DMS53 treated with DMSO at 0.1 percent for 48 hours (cell line): ENCODE data around the gene SCGB3A1.

ENCODE experiments used
- DNase-seq: peaks from one replicate; lab custom pipeline; 2025; ENCODE audit not compliant: unreplicated experiment; lab: John Stamatoyannopoulos, UW

The SCGB3A1 gene

GRCh38 chr5:180606215-180606785 lies 15.0 kb upstream of the SCGB3A1 start:
- no peak for DNase-seq

GRCh38 chr5:180605554-180606214 lies 14.4 kb upstream of the SCGB3A1 start:
- no peak for DNase-seq

DNA sequence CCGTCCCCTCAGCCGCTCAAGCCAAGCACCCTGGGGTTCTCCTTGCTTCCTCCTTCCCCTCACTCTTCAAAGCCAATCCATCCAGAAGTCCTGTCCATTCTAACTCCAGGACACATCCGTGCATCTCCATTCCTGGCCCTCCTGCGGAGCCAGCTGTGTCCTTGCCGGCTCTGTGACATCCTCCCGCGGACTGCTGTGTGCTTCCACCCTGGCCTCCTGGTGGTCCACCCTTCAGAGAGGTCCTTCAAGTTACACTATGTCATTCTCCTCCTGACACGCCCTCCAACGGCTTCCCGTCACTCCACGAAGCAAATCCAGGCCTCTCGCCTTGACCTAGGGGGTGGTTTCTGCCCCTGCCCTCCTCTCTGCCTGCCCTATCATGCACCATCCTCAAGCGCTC lies 13.0 kb upstream of the SCGB3A1 start:
- DNase-seq = no peak

- no peak for DNase-seq
Observed at GRCh38 chr5:180603076-180603594, 11.8 kb upstream of the SCGB3A1 start.

DNA sequence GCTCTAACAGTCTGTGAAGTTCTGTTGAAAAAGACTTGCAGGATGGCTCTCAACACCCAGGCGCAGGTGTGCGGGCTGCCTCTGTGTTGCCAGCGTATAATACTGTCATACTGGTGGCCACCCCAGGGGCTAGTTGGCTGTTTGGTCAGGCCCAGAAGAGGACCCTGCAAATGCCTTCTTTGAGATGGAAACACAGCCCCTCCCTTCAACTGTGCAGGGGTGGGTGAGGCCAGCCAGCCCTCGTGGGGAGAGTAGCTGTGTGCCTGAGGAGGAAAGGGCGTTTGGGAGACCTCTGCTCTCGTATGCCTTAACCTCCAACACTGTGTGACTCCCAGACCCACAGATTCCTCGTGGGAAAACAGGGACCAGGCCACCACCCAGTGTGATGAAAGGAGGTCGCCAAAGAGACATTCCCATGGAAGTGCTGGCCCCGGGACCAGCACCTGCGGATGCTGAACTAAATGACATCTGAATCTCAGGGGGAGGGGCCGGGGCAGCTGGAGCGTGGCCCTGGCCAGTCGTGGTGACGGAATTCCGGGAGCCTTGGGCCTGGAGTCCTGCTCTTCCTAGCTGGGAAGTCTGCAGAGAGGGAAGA lies 11.3 kb upstream of the SCGB3A1 start:
- DNase-seq = no peak

GRCh38 chr5:180601591-180602480 lies 10.5 kb upstream of the SCGB3A1 start:
- no peak for DNase-seq

GRCh38 chr5:180600554-180601041 lies 9.3 kb upstream of the SCGB3A1 start:
- DNase-seq = no peak

GRCh38 chr5:180599981-180600553 lies 8.8 kb upstream of the SCGB3A1 start:
- no peak for DNase-seq

- DNase-seq = no peak
Observed at GRCh38 chr5:180599590-180599914, 8.3 kb upstream of the SCGB3A1 start.

DNA sequence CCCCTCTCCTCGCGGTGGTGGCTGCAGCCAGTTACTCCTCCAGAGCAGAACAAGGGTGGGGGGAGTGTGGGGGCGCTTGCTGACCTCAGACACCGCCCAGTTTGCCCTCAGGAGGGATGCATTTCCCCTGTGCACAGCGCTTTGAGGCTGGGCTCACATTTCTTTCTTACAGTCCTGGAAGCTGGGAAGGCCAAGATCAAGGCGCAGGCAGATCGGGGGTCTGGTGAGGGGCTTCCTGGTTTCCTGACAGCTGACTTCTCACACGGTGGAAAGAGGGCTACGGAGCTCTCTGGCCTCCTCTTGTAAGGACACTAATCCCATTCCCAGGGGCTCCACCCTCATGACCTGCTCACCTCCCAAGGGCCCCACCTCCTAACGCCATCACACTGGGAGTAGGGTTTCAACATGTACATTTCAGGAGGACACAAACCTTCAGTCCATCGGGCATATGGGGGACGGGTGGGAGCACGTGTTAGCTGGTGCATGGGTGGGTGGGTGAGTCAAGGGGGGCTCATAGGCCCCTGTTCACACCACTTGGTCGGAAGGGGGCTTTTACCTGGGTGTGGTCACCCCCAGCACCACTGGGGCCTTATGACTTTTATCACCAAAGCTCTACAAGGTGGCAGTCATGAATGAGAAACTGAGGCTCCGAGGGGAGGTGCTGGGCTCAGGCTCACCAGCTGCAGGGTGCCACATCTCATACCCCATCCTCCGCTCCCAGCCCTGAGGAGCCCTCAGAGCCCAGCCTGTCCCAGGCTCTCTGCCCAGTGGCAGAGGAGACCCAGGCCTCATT lies 7.7 kb upstream of the SCGB3A1 start:
- DNase-seq = no peak

DNA sequence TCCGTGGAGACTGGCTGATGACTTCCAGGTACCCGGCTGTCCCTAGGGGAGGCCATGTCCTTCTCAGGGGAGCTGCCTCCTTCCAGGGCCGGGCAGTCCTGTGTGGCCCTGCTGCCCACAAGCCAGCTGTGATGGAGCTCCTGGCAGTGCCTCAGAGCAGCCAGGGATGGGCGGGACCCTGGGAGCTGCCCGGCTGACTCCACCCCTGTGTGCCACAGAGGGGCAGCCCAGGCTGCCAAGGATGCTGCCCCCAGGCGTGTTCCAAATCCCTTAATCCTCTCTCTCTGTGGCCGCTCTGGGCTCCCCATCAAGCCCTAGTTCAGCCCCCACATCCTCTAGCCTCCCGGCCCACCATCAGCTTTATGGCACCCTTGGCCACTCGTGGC lies 7.0 kb upstream of the SCGB3A1 start:
- DNase-seq = no peak

- DNase-seq = no peak
Observed at GRCh38 chr5:180596668-180597231, 5.5 kb upstream of the SCGB3A1 start.

DNA sequence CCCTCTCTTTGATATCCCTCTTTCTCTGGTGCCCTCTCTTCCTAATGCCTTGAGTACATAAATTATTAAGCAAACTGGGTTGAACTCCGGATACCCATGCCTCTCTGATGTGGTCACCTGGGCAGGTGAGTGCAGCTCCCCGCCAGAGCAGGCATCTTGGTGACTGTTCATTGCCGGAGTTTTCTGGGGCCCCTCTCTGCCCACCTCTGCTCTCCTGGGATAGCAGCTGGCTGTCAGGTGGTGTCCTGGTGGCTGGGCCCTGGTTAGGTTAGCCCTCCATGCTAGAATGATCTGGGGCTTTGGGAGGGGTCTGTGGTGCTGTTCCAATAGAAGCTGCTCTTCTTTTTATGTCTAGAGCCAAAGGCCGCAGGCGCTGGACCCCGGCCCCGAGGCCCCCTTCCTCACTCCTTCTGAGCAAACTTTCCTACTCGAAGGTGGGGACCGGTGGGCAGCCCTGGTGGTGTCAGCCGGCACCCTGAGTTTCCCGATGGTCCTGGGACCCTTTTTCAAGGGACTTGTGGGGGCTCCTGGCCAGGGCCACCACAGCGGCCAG lies 4.9 kb upstream of the SCGB3A1 start:
- no peak for DNase-seq

DNA sequence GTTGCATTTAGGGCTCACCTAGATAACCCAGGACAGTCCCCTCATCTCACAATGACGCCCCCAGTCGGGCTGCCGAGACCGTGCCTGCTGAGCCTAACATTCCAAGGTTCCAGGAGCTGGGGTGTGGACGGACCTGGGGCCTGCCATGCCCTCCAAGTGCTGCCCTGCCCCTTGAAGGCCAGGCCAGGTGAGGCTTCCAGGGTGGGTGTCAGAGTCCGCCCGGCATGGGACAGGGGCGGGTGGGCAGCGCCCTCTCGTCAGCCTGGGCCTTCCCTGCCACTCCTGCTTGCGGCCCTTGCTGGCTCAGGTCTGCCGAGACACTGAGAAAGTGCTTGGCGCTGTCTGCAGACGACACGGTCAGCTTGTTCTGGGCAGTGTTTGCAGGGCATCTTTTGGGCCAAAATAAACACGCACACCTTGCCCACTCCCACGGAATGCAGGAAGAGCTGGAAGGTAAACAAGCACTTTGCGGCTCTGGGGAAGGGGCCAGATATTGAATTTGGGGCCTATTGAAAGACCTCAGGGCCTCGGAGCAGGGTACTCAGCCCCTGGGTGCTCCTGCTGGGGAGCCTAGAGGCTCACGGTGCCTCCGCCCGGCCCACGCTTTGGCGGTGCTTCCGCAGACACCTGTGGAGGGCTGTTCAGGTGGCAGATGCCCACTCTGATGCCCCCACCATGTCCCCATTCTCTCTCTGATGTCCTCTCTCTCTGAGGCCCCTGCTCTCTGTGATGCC lies 4.2 kb upstream of the SCGB3A1 start:
- DNase-seq = no peak

- no peak for DNase-seq
Observed at GRCh38 chr5:180595046-180595379, 3.7 kb upstream of the SCGB3A1 start.

DNA sequence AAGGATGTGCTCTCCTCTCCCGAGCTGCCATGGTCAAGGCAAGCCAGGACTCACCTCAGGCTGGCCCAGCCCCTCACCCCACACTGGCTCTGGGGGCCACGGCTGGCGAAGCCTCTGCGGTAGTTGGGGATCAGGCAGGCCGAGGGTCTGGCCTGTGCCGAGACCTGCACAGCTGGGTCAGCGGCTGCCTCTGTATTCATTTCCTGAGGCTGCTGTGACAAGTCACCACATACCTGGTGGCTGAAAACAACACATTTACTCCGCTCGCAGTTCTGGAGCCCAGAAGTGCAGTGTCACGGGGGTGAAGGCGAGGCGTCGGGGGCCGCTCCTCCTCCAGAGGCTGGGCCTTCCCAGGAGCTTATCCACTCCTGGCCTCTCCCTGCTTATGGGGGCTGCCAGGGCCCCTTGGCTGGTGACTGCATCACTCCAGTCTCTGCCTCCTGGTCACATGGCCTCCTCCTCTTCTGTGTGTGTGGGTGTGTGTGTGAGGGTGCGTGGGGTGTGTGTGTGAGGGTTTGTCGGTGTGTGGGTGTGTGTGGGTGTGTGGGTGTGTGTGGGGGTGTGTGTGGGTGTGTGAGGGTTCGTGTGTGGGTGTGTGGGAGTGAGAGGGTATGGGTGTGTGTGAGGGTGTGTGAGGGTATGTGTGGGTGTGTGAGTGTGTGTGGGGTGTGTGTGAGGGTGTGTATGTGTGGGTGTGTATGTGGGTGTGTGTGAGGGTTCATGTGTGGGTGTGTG lies 3.2 kb upstream of the SCGB3A1 start:
- no peak for DNase-seq

DNA sequence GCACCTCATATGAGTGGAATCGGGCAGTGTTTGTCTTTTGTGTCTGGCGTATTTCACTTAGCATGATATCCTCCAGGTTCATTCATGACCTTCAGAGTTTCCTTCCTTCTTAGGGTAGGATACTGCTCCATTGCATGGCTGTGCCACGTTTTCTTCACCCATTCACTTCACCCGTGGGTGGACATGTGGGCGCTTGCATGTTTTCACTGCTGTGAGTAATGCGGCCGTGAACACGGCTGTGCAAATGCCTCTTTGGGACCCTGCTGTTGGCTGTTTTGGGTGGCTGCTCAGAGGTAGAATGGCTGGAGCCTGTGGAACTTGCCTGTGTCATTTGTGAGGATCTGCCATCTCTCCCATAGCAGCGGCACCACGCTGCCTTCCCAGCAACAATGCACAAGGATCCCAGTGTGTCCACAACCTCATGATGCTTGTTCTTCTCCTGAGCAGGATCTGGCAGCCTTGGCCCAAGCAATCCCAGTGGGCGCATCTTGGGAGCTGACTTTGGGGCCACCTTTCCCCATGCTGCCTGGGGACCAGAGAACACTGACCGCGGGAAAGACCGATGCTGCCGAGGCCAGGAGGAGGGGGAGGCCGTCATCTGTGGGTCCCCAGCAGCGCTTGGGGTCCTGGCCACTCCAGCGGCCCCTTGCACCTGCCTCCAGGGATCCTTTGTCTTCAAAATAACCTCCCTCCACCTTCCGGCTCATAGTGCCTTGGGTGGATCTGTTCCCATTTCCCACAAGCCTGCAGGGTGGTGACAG lies 2.3 kb upstream of the SCGB3A1 start:
- no peak for DNase-seq

GRCh38 chr5:180592176-180592575 lies 877 bp upstream of the SCGB3A1 start:
- DNase-seq = no peak
